GM10266 (cell line): ENCODE measurements around the gene RAB10.

Experiments used
- DNase-seq: peaks from one replicate; pipeline ENCODE4 v3.0.0; 2012; ENCODE audit errors: extremely low spot score
- TF ChIP-seq, protein P1 (sequence below): IDR thresholded peaks from 2 replicates; pipeline ENCODE4 v1.5.1; 2012; ENCODE audit warnings: mild to moderate bottlenecking, low read depth; ENCODE audit not compliant: control insufficient read depth, insufficient read depth; ENCODE audit errors: missing control alignments

RAB10 gene

GRCh38 chr2:26175466-26176278 lies 141.8 kb downstream of the RAB10 start:
- TF ChIP-seq, protein P1, sequence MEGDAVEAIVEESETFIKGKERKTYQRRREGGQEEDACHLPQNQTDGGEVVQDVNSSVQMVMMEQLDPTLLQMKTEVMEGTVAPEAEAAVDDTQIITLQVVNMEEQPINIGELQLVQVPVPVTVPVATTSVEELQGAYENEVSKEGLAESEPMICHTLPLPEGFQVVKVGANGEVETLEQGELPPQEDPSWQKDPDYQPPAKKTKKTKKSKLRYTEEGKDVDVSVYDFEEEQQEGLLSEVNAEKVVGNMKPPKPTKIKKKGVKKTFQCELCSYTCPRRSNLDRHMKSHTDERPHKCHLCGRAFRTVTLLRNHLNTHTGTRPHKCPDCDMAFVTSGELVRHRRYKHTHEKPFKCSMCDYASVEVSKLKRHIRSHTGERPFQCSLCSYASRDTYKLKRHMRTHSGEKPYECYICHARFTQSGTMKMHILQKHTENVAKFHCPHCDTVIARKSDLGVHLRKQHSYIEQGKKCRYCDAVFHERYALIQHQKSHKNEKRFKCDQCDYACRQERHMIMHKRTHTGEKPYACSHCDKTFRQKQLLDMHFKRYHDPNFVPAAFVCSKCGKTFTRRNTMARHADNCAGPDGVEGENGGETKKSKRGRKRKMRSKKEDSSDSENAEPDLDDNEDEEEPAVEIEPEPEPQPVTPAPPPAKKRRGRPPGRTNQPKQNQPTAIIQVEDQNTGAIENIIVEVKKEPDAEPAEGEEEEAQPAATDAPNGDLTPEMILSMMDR = no peak

DNA sequence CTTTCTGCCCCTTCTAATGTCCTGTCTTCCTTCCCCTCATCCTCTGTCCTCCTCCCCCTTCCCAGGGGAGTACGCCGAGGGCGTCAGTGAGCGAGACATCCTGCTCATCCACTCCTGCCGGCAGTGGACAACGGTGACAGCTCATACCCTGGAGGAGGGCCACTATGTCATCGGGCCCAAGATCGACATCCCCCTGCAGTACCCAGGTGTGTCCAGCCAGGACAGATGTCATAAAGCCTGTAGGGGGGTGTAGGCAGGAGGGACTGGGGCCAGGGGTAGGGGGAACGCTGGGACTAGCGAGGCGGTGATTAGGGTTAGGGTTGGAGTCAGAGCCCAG lies 142.4 kb downstream of the RAB10 start:
- DNase-seq = no peak
- TF ChIP-seq, protein P1 = no peak

More at GRCh38 chr2:26175466-26176278, 141.8 kb downstream of the RAB10 start:
- DNase-seq = peak; percentile 63

- TF ChIP-seq, protein P1 = no peak
- DNase-seq = no peak
Measured at GRCh38 chr2:26177122-26177521, 143.2 kb downstream of the RAB10 start.

GRCh38 chr2:26178246-26178645 lies 144.4 kb downstream of the RAB10 start:
- TF ChIP-seq, protein P1 = no peak
- DNase-seq = no peak

GRCh38 chr2:26178746-26179436 lies 145.0 kb downstream of the RAB10 start:
- TF ChIP-seq, protein P1 = no peak
- DNase-seq = peak; percentile 56

- no peak for DNase-seq
- TF ChIP-seq, protein P1 = no peak
Measured at GRCh38 chr2:26179446-26179913, 145.6 kb downstream of the RAB10 start.

GRCh38 chr2:26182441-26182840 lies 148.6 kb downstream of the RAB10 start:
- no peak for DNase-seq
- TF ChIP-seq, protein P1 = no peak
